Smooth muscle cell (in vitro differentiated cells): ENCODE measurements around the gene COL12A1. TPM values are rescaled to one million over a fixed set of nuclear protein-coding genes. Genes with fewer than 3 reads are reported as not detected.

Experiments used
- DNase-seq: peaks from one replicate; lab custom pipeline; 2025; ENCODE audit not compliant: unreplicated experiment; lab: John Stamatoyannopoulos, UW
- H2AFZ ChIP-seq: fragments of 200-600 bp; sonication (generic); 2 replicates; pipeline ENCODE4 v1.6.0; 2016; ENCODE audit warnings: antibody characterized with exemption, low read depth, mild to moderate bottlenecking
- H3F3A ChIP-seq: fragments of 200-600 bp; sonication (generic); 2 replicates; pipeline ENCODE4 v1.6.0; 2017; ENCODE audit warnings: antibody characterized with exemption, low read depth
- H3K27ac ChIP-seq: fragments of 200-600 bp; sonication (generic); 2 replicates; pipeline ENCODE4 v1.5.1; 2016; ENCODE audit warnings: low read depth, mild to moderate bottlenecking
- H3K27me3 ChIP-seq: fragments of 200-600 bp; sonication (generic); 2 replicates; pipeline ENCODE4 v1.6.1; 2016; ENCODE audit warnings: low read depth, mild to moderate bottlenecking
- H3K36me3 ChIP-seq: fragments of 200-600 bp; sonication (generic); 2 replicates; pipeline ENCODE4 v1.5.1; 2016; ENCODE audit warnings: low read depth
- H3K4me1 ChIP-seq: fragments of 200-600 bp; sonication (generic); 2 replicates; pipeline ENCODE4 v1.5.1; 2016; ENCODE audit warnings: low read depth
- H3K4me2 ChIP-seq: fragments of 200-600 bp; sonication (generic); 2 replicates; pipeline ENCODE4 v1.6.0; 2016; ENCODE audit warnings: mild to moderate bottlenecking
- H3K4me3 ChIP-seq: fragments of 200-600 bp; sonication (generic); 2 replicates; pipeline ENCODE4 v1.5.1; 2016; ENCODE audit warnings: mild to moderate bottlenecking
- H3K79me2 ChIP-seq: fragments of 200-600 bp; sonication (generic); 2 replicates; pipeline ENCODE4 v1.6.0; 2016; ENCODE audit warnings: low read depth, mild to moderate bottlenecking
- H3K9ac ChIP-seq: fragments of 200-600 bp; sonication (generic); 2 replicates; pipeline ENCODE4 v1.6.0; 2016; ENCODE audit warnings: low read depth
- H3K9me3 ChIP-seq: fragments of 200-600 bp; sonication (generic); replicated peaks from 2 replicates; pipeline ENCODE4 v1.5.1; 2016; ENCODE audit warnings: low read depth
- H4K20me1 ChIP-seq: fragments of 200-600 bp; sonication (generic); 2 replicates; pipeline ENCODE4 v1.6.0; 2016; ENCODE audit warnings: low read depth
- CTCF ChIP-seq: fragments of 200-600 bp; sonication (generic); IDR thresholded peaks from 2 replicates; pipeline ENCODE4 v1.5.1; 2017; ENCODE audit warnings: borderline replicate concordance, mild to moderate bottlenecking, antibody characterized with exemption; ENCODE audit not compliant: insufficient read depth, poor library complexity, severe bottlenecking
- WGBS: methylation state at CpG from one replicate; pipeline ENCODE4 v1.1.7; 2016; ENCODE audit warnings: low lambda C conversion rate; 5-methylcytosine and 5-hydroxymethylcytosine counted together
- polyA plus RNA-seq: library from polyadenylated mRNA; unstranded; fragments of >200 nt; fragmentation: Nextera tagmentation; extraction: Ambion mirVana; gene quantifications from 2 replicates; pipeline ENCODE4 v1.2.1, GENCODE V29; 2016
- total RNA-seq: library from RNA; depleted of rRNA; stranded (reverse); fragments of >200 nt; gene quantifications from 2 replicates; pipeline ENCODE4 v1.2.3, GENCODE V29; 2014

COL12A1 gene
- total and polyA plus RNA-seq, 2 experiments from 2014 or later, result 44.2 to 154 TPM

GRCh38 chr6:75244063-75244584, 38.3 kb upstream of the COL12A1 start:
- peak overlapping the region; percentile 89 for H3K4me2 ChIP-seq
- DNase-seq, result no peak

GRCh38 chr6:75243333-75244062, 37.6 kb upstream of the COL12A1 start, which contains the start of gene COX7A2:
Gene COX7A2 (minus strand): TSS chr6:75243801. CDS start chr6:75243734, 67 bp downstream.
- WGBS, result under 1% methylated on average over 36 of the region's 36 CpGs
- peak within 1 kb of the TSS; percentile 89 for H3K4me2 ChIP-seq
- no peaks in the 10 kb centered on the region for H3K9me3 ChIP-seq
- H4K20me1 ChIP-seq, result peaks cover 34% of the 10 kb centered on the region
- peak within 1 kb of the TSS; percentile 84 for H3K4me3 ChIP-seq
- no peaks in the 10 kb centered on the region for H3F3A ChIP-seq
- H3K4me1 ChIP-seq, result peaks cover 24% of the 10 kb centered on the region
- H3K27ac ChIP-seq, result peak within 1 kb of the TSS; percentile 86
- H2AFZ ChIP-seq, result peak within 1 kb of the TSS; percentile 85
- H3K79me2 ChIP-seq, result peaks cover 40% of the 10 kb centered on the region
- no peaks in the 10 kb centered on the region for H3K27me3 ChIP-seq
- peak within 1 kb of the TSS; percentile 93 for H3K9ac ChIP-seq
- H3K36me3 ChIP-seq, result peaks cover 9% of the 10 kb centered on the region
- TF ChIP-seq CTCF, result no peak
- DNase-seq, result peak; percentile 49

More at GRCh38 chr6:75244063-75244584, 38.3 kb upstream of the COL12A1 start:
- Histone ChIP-seq H2AFZ (peak overlapping the region; percentile 85), H3K4me1 (peaks cover 24% of the 10 kb centered on the region), H3K4me3 (peak overlapping the region; percentile 84), H4K20me1 (peaks cover 29% of the 10 kb centered on the region), H3K36me3 (peaks cover 5% of the 10 kb centered on the region), H3K27ac (peak overlapping the region; percentile 86), H3K9ac (peak overlapping the region; percentile 93), H3F3A (no peaks in the 10 kb centered on the region), H3K79me2 (peaks cover 38% of the 10 kb centered on the region), H3K27me3 (no peaks in the 10 kb centered on the region), H3K9me3 (no peaks in the 10 kb centered on the region)
- no peak for TF ChIP-seq CTCF
- 19% methylated on average over 15 of the region's 15 CpGs for WGBS

GRCh38 chr6:75236630-75237029, 30.8 kb upstream of the COL12A1 start:
- WGBS, result 97% methylated on average over 4 of the region's 4 CpGs
- Histone ChIP-seq H3K79me2 (peaks cover 23% of the 10 kb centered on the region), H2AFZ (no peak overlapping the region), H3K9me3 (no peaks in the 10 kb centered on the region), H3K4me3 (no peak overlapping the region), H3K27ac (no peak overlapping the region), H3K4me2 (no peak overlapping the region), H3K36me3 (peaks cover 13% of the 10 kb centered on the region), H3K4me1 (peaks cover 8% of the 10 kb centered on the region), H4K20me1 (peaks cover 29% of the 10 kb centered on the region), H3K27me3 (no peaks in the 10 kb centered on the region), H3F3A (peaks cover 5% of the 10 kb centered on the region), H3K9ac (no peak overlapping the region)
- no peak for TF ChIP-seq CTCF
- no peak for DNase-seq
